Measurements from ENCODE around the gene ASPSCR1. TPM values are rescaled to one million over a fixed set of nuclear protein-coding genes. Genes with fewer than 3 reads are reported as not detected.

Gene ASPSCR1
- total RNA-seq, 2 experiments from 2014 or later = 33.6 to 34.8 TPM

DNA sequence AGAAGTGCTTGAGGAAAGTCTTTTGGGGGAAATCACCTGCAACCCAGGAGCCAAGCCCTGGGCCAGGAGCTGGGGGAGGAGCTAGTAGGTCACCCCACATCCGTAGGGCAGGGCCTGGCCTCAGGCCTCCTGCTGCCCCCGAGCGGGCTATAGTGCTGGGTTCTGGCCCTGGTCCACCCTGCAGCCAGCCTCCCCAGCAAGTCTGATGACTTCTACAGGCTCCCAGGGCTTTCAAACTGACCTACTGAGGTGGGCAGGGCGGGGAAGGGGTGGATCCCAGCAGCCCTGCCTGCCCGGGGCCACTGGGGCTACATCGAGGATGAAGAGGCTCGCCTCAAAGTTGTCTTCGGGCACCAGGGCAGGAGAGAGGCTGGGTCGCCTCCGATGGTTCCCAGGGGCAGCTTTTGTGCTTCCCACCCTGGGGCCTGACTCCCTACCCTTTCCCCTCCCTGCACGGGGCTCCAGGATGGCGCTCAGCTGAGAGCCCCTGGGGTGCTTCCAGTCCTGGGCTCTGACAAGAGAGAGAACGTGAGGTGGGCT lies 40.3 kb downstream of the ASPSCR1 start:
- H3K27me3 Mint-ChIP-seq (ENCODE audit: low read depth) = no peaks in the 10 kb centered on the region
- H3K9me3 Mint-ChIP-seq = no peaks in the 10 kb centered on the region
- no peak for DNase-seq
- CTCF ChIA-PET = interaction anchor here (1.0 kb wide), 1 partner anchor 58 kb away, joined by 4 read pairs; no protein-coding TSS in a partner anchor
- H3K4me1 Mint-ChIP-seq (ENCODE audit: low read depth) = peaks cover 16% of the 10 kb centered on the region
- H3K4me3 Mint-ChIP-seq = no peak overlapping the region
- peaks cover 10% of the 10 kb centered on the region for H3K36me3 Mint-ChIP-seq (ENCODE audit: low read depth)
- intact Hi-C loops (cut with micrococcal nuclease) = no loop called here
- H3K27ac Mint-ChIP-seq = no peak overlapping the region

DNA sequence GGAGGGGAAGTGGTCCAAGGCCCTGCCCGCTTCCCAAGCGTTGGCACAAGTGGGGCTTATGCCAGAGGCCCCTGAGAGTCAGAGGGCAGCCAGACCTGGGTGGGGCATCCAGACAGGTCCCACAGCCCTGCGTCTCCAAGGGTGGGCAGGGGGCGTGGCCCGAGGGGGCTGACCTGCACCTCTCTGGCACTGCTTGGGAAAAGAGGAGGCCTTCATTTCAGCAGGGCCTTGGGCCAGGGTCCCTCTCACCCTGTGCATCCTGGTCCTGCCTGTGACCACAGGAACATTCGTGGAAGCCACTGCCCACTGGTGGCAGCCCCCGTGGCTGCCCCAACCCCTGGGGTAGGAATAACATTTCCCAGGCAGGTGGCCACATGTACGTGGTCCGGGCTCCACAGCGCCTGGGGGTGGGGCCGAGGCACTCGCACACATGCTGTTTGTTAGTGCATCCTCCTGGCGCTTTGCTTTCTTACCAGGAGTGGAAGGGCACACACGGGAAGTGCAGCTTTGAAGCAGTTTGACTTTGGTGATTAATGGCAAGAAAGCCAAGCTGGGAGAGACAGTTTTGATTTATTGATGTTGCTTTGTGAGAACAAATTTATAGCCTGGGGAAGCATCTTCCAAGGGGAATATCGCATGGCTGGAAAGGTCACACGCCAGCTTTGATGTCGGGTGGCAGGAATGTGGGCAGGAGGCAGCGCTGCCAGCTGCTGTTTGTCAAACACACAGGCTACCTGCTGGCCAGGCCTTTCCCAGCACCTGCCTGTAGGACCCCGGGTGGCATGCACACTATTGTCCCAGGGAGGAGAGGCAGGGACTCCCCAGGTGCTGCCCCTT lies 40.9 kb downstream of the ASPSCR1 start:
- Mint-ChIP-seq H3K9me3 (no peaks in the 10 kb centered on the region), H3K4me1 (ENCODE audit: low read depth) (peaks cover 16% of the 10 kb centered on the region), H3K36me3 (ENCODE audit: low read depth) (peaks cover 10% of the 10 kb centered on the region), H3K4me3 (no peak overlapping the region), H3K27me3 (ENCODE audit: low read depth) (no peaks in the 10 kb centered on the region), H3K27ac (no peak overlapping the region)
- CTCF ChIA-PET = interaction anchor here (1.0 to 7.3 kb wide), 2 partner anchors 57 to 59 kb away, joined by 4 to 95 read pairs; partner anchors contain the start of gene NOTUM
- no peak for DNase-seq
- intact Hi-C loops (cut with micrococcal nuclease) = no loop called here

DNA sequence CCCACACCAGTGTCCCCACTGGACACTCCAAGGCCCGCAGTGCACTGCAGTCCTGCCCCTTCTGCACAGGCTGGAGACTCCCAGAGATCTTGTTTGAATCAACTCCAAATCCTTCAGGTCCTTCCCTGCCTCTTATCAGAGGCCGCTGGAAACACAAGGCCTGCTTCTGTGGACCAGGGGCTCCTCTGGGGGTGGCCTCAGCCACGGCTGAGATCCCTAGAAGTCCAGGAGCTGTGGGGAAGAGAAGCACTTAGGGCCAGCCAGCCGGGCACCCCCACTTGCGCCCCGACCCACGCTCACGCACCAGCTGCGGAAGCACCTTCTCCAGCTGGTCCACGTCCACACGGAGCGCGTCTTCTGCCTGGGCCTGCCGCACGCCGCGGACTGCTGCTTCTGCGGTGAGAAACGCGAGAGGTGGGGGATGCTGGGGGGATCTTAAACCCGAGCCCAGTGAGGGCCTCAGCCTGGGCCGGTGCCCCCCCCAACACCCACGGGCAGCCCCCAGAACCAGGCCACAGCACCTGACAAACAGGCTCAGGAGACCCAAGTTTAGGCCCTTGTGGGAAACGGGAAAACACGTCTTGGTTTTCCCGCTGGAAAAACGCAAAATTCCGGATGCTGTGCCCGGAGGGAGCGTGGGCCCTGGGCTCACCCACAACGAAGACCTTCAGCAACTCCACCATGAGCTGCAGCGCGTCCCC lies 41.7 kb downstream of the ASPSCR1 start:
- peaks cover 10% of the 10 kb centered on the region for H3K36me3 Mint-ChIP-seq (ENCODE audit: low read depth)
- no peak overlapping the region for H3K27ac Mint-ChIP-seq
- peaks cover 21% of the 10 kb centered on the region for H3K4me1 Mint-ChIP-seq (ENCODE audit: low read depth)
- no peak for DNase-seq
- no peak overlapping the region for H3K4me3 Mint-ChIP-seq
- intact Hi-C loops (cut with micrococcal nuclease) = no loop called here
- CTCF ChIA-PET = interaction anchor here (0.8 to 7.3 kb wide), 12 partner anchors 10 to 150 kb away, joined by 3 to 95 read pairs (median 4); partner anchors contain the start of gene NOTUM
- no peaks in the 10 kb centered on the region for H3K9me3 Mint-ChIP-seq
- H3K27me3 Mint-ChIP-seq (ENCODE audit: low read depth) = no peaks in the 10 kb centered on the region

DNA sequence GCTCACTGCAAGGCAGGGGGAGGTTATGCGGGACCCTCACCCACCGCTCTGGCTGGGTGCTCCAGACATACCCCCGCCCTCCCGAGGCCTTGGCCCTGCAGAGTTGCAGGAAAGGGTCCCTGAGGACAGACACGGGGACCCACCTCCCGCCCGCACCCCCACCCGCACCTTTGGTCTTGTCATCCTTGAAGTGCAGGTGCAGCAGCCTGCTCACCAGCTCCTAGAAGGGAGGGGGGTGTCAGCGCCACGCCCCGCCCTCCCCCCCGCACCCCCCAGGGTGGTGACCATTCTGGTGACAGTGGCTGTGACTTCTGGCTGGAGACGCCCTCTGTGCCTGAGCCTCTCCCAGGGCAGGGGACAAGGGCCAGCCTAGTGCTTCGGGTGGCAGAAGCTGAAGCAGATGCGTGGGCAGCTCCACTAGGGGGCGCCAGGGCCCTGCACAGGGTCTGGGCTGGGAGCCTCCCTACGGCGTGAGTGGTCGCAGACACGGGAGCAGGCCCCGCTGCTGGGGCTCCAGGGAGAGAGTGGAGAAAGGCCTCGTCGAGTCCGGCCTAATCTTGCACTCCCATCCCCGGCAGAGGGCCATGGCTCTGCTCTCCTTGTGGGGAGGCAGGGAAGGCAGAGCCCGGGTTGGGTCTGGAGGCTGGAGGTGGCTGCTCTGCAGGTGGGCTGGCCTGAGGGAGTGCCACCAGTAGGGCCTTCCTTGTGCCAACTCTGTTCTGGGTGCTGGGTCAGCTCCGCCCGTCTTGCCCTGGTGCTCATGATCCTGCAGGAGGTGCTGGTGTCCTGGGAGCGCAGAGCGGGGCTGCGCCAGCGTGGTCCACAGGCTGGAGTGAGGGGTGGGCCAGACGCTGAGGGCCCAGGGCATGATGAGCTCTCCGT lies 42.5 kb downstream of the ASPSCR1 start:
- Mint-ChIP-seq H3K27me3 (ENCODE audit: low read depth) (no peaks in the 10 kb centered on the region), H3K4me3 (no peak overlapping the region), H3K4me1 (ENCODE audit: low read depth) (peaks cover 22% of the 10 kb centered on the region), H3K9me3 (no peaks in the 10 kb centered on the region), H3K36me3 (ENCODE audit: low read depth) (peaks cover 10% of the 10 kb centered on the region), H3K27ac (no peak overlapping the region)
- intact Hi-C loops (cut with micrococcal nuclease) = loop anchor here (10.0 kb wide), 1 partner anchor 505 kb away; the partner anchor contains the start of gene ACTG1
- peak; percentile 76 for DNase-seq
- CTCF ChIA-PET = interaction anchor here (0.8 to 7.3 kb wide), 15 partner anchors 9 to 150 kb away, joined by 3 to 95 read pairs (median 4); partner anchors contain the start of gene NOTUM

DNA sequence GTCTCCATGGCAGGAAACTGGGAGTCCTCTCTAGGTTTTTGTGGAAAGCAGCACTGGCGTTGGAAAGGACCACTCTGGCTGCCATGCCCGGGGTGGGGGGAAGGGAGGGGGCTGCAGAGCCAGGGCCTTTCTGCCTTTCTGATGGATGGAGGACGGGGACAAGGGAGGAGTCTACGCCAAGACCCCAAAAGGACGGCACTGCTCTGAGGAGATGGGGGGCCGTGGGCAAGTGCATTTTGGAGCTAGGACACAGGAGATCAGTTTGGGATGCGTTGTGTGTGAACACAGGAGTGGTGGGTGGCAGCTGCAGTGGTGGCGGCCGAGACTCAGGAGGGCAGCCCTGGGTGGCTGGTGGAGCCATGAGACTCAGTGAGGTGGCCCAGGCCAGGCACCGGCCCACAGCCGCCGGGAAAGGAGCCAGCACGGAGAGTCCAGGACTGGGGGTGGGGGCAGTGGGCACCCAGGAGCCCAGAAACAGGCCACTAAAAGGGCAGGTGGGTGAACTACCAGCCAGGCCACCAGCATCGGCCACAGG lies 43.2 kb downstream of the ASPSCR1 start:
- no peak for DNase-seq
- no peaks in the 10 kb centered on the region for H3K9me3 Mint-ChIP-seq
- peaks cover 22% of the 10 kb centered on the region for H3K4me1 Mint-ChIP-seq (ENCODE audit: low read depth)
- peaks cover 10% of the 10 kb centered on the region for H3K36me3 Mint-ChIP-seq (ENCODE audit: low read depth)
- no peak overlapping the region for H3K4me3 Mint-ChIP-seq
- intact Hi-C loops (cut with micrococcal nuclease) = loop anchor here (1.0 to 10.0 kb wide), 2 partner anchors 61 to 506 kb away; partner anchors contain the start of gene ACTG1
- no peaks in the 10 kb centered on the region for H3K27me3 Mint-ChIP-seq (ENCODE audit: low read depth)
- no peak overlapping the region for H3K27ac Mint-ChIP-seq
- CTCF ChIA-PET = interaction anchor here (0.6 to 7.3 kb wide), 16 partner anchors 9 to 259 kb away, joined by 3 to 95 read pairs (median 4); partner anchors contain the start of gene NOTUM

DNA sequence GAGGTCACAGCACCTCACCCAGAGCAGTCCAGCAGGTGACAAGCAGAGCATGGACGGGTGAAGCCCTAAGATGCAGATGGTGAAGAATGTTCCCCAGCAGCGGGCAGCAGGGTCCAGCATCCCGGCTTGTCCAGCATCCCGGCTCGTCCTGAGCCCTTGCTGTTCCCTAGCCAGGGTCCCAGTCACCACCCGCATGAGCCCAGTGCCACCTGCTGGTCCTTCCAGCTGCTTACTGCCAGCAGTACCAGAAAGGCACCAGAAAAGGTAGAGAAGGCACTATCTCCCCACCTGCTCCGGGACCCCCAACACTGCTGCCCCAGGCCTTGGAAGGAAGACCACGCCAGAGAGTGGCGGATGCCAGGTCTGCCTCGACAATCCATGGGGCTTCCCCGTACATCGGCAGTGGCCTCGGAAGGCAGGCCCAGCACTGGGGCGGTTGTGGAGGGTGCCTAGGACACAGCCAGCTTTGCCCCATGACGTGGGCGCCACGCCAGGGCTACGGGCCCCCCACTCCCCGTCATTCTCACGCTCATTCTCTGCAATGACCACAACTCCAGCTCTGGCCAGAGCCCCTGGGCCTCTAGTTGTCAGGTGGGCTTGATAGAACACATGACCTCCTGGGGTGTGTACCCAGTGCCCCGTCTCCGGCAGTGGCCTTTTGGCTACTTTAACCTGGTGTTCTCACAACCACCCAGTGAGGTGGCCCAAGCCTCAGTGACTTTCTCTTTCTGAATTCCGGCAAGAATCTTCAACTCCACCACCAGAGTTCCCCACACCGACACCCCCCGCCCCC lies 43.9 kb downstream of the ASPSCR1 start:
- Mint-ChIP-seq H3K4me3 (peak overlapping the region; percentile 86), H3K9me3 (no peaks in the 10 kb centered on the region), H3K27me3 (ENCODE audit: low read depth) (no peaks in the 10 kb centered on the region), H3K4me1 (ENCODE audit: low read depth) (peaks cover 22% of the 10 kb centered on the region), H3K27ac (peak overlapping the region; percentile 36), H3K36me3 (ENCODE audit: low read depth) (peaks cover 10% of the 10 kb centered on the region)
- DNase-seq = peak; percentile 82
- intact Hi-C loops (cut with micrococcal nuclease) = loop anchor here (1.0 to 10.0 kb wide), 2 partner anchors 62 to 507 kb away; partner anchors contain the start of gene ACTG1
- CTCF ChIA-PET = interaction anchor here (0.6 to 7.3 kb wide), 12 partner anchors 8 to 258 kb away, joined by 3 to 95 read pairs (median 4); partner anchors contain the start of genes DCXR and NOTUM

DNA sequence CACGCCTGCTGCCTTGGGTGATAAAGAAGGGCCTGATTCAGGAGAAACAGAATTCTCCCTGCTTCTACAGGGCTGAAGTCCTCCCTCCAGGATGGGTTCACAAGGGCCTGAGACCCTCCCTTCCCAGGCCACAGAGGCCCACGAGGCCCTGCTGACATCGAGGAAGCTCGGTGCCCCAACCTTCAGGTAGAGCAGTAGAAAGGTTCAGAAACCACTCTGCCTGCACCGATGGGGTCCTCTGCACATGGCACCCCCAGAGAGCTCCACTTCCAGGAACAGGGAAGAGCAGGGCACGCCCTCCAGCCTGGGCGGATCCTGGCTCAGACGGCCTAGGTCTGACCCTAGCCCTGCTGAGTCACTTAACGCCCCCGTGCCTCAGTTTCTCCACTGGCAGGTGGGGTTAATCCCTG lies 44.5 kb downstream of the ASPSCR1 start:
- peak overlapping the region; percentile 86 for H3K4me3 Mint-ChIP-seq
- H3K27ac Mint-ChIP-seq = peak overlapping the region; percentile 36
- H3K27me3 Mint-ChIP-seq (ENCODE audit: low read depth) = no peaks in the 10 kb centered on the region
- intact Hi-C loops (cut with micrococcal nuclease) = loop anchor here (1.0 to 10.0 kb wide), 4 partner anchors 53 to 507 kb away; partner anchors contain the start of genes ACTG1 and P4HB
- DNase-seq = no peak
- no peaks in the 10 kb centered on the region for H3K9me3 Mint-ChIP-seq
- peaks cover 10% of the 10 kb centered on the region for H3K36me3 Mint-ChIP-seq (ENCODE audit: low read depth)
- H3K4me1 Mint-ChIP-seq (ENCODE audit: low read depth) = peaks cover 22% of the 10 kb centered on the region
- CTCF ChIA-PET = interaction anchor here (0.9 to 7.3 kb wide), 8 partner anchors 7 to 94 kb away, joined by 3 to 95 read pairs (median 3); partner anchors contain the start of genes DCXR, MAFG and NOTUM

DNA sequence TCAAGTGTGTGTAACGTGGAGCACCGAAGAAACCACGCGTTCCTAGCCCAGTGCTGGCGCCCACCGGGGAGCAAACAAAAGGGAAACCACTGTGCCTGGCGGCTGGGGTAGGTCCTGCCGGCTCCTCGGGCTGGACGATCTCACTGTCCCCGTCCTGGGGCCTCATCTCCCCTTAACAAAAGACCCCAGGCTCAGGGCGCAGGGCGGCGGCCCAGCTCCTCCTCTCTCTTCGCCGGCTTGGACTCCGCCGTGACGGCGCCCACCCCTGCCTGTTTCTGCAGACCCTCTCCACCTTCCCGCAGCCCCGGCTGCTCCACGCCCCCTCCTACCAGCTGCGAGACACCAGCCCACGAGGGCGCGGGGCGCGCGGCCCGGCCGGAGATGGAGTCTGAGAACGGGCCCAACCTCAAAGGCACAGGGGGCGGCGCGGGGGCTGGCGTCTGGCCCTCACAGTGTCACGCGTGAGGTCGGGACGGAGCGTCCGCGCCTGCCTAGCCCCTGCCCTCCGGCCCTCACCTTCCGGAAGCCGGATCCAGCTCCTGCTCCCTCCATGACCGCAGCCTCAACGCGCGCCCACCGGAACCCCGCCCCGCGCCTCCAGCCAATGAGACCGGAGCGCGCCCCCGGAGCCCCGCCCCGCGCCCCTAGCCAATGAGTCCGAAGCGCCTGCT lies 45.0 kb downstream of the ASPSCR1 start, which contains the start of gene CENPX:
Gene CENPX (minus strand): TSS at position 569 of the 671 bp plus-strand sequence. CDS start 17 bp downstream, at position 552.
- peak within 1 kb of the TSS; percentile 36 for H3K27ac Mint-ChIP-seq
- peaks cover 14% of the 10 kb centered on the region for H3K36me3 Mint-ChIP-seq (ENCODE audit: low read depth)
- H3K27me3 Mint-ChIP-seq (ENCODE audit: low read depth) = no peaks in the 10 kb centered on the region
- H3K4me1 Mint-ChIP-seq (ENCODE audit: low read depth) = peaks cover 22% of the 10 kb centered on the region
- peak within 1 kb of the TSS; percentile 86 for H3K4me3 Mint-ChIP-seq
- DNase-seq = no peak
- no peaks in the 10 kb centered on the region for H3K9me3 Mint-ChIP-seq
- CTCF ChIA-PET = interaction anchor here (0.9 to 7.3 kb wide), 7 partner anchors 9 to 95 kb away, joined by 3 to 95 read pairs (median 3); partner anchors contain the start of genes DCXR, MAFG and NOTUM
- intact Hi-C loops (cut with micrococcal nuclease) = loop anchor here (1.0 to 10.0 kb wide), 3 partner anchors 54 to 508 kb away; partner anchors contain the start of genes ACTG1 and P4HB

DNA sequence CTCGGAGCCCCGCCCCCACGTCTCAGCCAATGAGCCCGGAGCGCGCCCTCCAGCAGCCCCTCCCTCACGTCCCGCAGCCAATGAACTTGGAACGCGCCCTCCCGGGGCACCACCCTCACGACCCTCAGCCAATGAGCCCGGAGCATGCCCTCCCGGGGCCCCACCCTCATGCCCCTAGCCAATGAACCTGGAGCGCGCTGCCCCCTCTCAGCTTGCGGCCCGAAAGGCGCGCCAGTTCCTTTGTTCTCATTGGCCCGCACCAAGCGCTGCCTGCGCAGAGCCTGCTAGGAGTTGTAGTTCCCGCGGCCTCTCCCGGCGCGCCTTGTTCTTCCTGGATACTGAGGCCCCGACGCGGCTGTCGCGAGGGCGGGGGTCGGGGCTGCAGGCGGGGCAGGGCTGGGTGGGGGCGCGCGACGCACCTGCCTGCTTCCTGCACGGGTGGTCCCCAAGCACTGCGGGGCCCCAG lies 45.6 kb downstream of the ASPSCR1 start, which contains the start of gene LRRC45:
Gene LRRC45 (plus strand): TSS at position 325 of the 466 bp plus-strand sequence. CDS start 339 bp downstream, outside the sequence.
- intact Hi-C loops (cut with micrococcal nuclease) = loop anchor here (1.0 to 10.0 kb wide), 7 partner anchors 9 to 508 kb away; partner anchors contain the start of genes ACTG1, ASPSCR1, DCXR and FASN
- peak; percentile 100 for DNase-seq
- Mint-ChIP-seq H3K4me1 (ENCODE audit: low read depth) (peaks cover 22% of the 10 kb centered on the region), H3K36me3 (ENCODE audit: low read depth) (peaks cover 14% of the 10 kb centered on the region), H3K4me3 (peak within 1 kb of the TSS; percentile 86), H3K9me3 (no peaks in the 10 kb centered on the region), H3K27ac (no peak within 1 kb of the TSS), H3K27me3 (ENCODE audit: low read depth) (no peaks in the 10 kb centered on the region)
- CTCF ChIA-PET = interaction anchor here (1.0 to 7.3 kb wide), 5 partner anchors 10 to 95 kb away, joined by 3 to 95 read pairs (median 4); partner anchors contain the start of genes DCXR, MAFG and NOTUM

All from activated naive CD4-positive, alpha-beta T cell treated with anti-CD3 and anti-CD28 coated beads for 36 hours (primary cell).